Thyroid gland (tissue), 4 donors: ENCODE results near the gene MRAP.

Experiments used
- POLR2A ChIP-seq, 2 donors: fragments of 450-650 bp; IDR thresholded peaks; one replicate each; pipeline ENCODE4 v1.6.1; 2017; ENCODE audit warnings: antibody characterized with exemption in 2 of 2, mild to moderate bottlenecking in 2 of 2, moderate library complexity in 1 of 2
- TF ChIP-seq, protein P1 (sequence below), 6 experiments: fragments of 200-600 bp in 3 of 6; fragments of 450-650 bp in 3 of 6; sonication (generic) in 3 of 6; IDR thresholded peaks; one replicate each; pipeline ENCODE4 v1.5.1; 2016 to 2019; ENCODE audit warnings: antibody characterized with exemption in 6 of 6, mild to moderate bottlenecking in 2 of 6, inconsistent platforms in 1 of 6, moderate library complexity in 1 of 6

DNA sequence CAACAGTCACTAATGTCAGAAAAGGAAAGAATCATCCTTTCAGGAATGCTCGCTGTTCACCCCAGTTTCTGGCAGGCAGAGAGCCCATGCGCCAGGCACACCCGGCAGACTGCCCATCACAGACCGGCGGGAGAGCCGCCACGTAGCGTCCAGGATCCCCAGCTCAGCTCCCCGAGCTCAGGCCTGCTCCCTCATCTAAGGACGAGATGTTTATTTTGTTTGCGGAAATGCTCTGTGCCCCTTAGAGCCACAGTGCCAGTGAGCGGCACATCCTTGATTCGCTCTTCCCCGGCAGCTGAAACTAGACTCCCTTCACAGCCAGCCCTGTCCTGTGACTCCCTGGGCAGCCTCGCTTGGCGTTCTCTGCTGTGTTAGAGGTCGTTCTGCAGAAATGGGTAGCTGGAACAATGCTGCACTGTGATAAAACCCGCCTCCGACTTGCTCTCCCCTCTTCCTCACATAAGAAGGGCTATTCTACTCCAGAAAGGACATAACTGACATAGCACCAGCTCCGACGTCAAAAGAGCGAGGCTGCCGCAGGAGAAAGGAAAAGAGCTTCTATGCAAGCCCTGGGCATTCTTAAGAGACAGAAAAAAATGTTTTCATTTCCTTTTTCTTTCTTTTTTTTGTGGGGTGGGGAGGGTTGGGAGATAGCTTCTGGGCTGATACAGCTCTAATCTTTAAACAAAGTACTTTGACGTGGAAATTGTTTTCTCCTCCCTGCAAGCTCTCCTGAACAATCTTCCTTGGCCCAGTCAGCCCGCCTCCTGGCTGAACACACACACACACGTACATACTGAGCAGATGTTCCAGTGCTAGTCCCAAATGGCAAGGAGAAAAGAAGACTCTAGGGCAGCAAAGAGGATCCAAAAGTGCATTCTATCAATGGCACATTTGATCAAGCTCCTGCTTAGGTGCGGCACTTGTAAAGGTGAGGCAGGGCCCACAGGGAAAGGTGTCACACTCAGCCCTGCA lies 37.2 kb downstream of the MRAP start:
- TF ChIP-seq, protein P1, sequence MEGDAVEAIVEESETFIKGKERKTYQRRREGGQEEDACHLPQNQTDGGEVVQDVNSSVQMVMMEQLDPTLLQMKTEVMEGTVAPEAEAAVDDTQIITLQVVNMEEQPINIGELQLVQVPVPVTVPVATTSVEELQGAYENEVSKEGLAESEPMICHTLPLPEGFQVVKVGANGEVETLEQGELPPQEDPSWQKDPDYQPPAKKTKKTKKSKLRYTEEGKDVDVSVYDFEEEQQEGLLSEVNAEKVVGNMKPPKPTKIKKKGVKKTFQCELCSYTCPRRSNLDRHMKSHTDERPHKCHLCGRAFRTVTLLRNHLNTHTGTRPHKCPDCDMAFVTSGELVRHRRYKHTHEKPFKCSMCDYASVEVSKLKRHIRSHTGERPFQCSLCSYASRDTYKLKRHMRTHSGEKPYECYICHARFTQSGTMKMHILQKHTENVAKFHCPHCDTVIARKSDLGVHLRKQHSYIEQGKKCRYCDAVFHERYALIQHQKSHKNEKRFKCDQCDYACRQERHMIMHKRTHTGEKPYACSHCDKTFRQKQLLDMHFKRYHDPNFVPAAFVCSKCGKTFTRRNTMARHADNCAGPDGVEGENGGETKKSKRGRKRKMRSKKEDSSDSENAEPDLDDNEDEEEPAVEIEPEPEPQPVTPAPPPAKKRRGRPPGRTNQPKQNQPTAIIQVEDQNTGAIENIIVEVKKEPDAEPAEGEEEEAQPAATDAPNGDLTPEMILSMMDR (IDR thresholded peaks at IDR 0.05), result no peak
- TF ChIP-seq POLR2A (IDR thresholded peaks at IDR 0.05), result no peak
